ENCODE measurements around the gene GNG2. TPM values are rescaled to one million over a fixed set of nuclear protein-coding genes. Genes with fewer than 3 reads are reported as not detected.

The GNG2 gene
- polyA plus RNA-seq, 1 of the 3 experiments (the other 2 are of a cell fraction): 17.8 TPM

DNA sequence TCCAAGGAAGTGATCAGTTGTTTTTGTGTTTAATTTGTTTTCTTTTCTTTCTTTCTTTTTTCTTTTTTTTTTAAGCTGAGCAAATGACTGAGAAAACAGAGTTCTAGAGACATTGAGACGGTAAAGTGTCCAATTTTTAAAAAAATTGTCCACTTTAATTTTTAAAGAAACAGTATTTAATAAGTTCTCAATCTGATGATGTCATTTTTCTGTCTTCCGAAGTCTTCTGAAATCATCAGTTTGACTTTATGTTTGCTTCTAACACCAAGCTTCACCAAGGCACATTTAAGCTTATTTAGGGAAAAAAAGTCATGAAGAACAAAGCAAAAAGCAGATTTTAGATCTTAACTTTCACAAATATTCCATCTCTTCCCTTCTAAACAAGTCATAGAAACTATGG, 65.6 kb downstream of the GNG2 start:
- Histone ChIP-seq H2AFZ (ENCODE audit: low read depth) (no peak overlapping the region), H3K36me3 (replicated peaks in 1 of 2; ENCODE audit: control insufficient read depth in 1 of 2, insufficient read depth in 2 of 2, low read length in 1 of 2) (no peaks in the 10 kb centered on the region), H3K79me2 (ENCODE audit: insufficient read depth) (no peaks in the 10 kb centered on the region), H3K27me3 (ENCODE audit: insufficient read depth) (no peaks in the 10 kb centered on the region), H3K9me2 (no peaks in the 10 kb centered on the region), H3K4me3 (ENCODE audit: low read depth in 2 of 2, low read length in 1 of 2) (no peak overlapping the region), H3K27ac (ENCODE audit: low read depth in 2 of 2, low read length in 1 of 2) (no peak overlapping the region), H3K4me2 (no peak overlapping the region), H3K9ac (no peak overlapping the region), H3K9me3 (no peaks in the 10 kb centered on the region), H3F3A (replicated peaks; ENCODE audit: insufficient read depth) (peaks cover 11% of the 10 kb centered on the region), H3K4me1 (ENCODE audit: control insufficient read depth in 1 of 2, insufficient read depth in 2 of 2, low read depth in 1 of 2, low read length in 1 of 2) (peaks cover 7 to 20% of the 10 kb centered on the region in 2 experiments; a peak in 2 of 4 replicates), H4K20me1 (ENCODE audit: insufficient read depth) (no peaks in the 10 kb centered on the region)
- POLR2A ChIA-PET: no interaction called here
- WGBS (ENCODE audit: low lambda C conversion rate): 95% methylated on average over 2 of the region's 2 CpGs
- CTCF ChIA-PET: no interaction called here
- DNase-seq: no peak
- TF ChIP-seq NRF1 (IDR thresholded peaks at IDR 0.05; ENCODE audit: low read depth, low read length) (no peak), SMC3 (IDR thresholded peaks at IDR 0.05; ENCODE audit: low read depth, low read length) (no peak), FOXM1 (IDR thresholded peaks at IDR 0.05; ENCODE audit: low read depth) (no peak), RXRA (IDR thresholded peaks at IDR 0.05; ENCODE audit: borderline replicate concordance, low read depth) (no peak), GABPA (IDR thresholded peaks at IDR 0.05; ENCODE audit: low read depth) (no peak), ELF1 (IDR thresholded peaks at IDR 0.05) (no peak), POLR2AphosphoS5 (IDR thresholded peaks at IDR 0.05; ENCODE audit: low read depth, low read length) (no peak), RFX5 (IDR thresholded peaks at IDR 0.05; ENCODE audit: low read length) (no peak), JUND (IDR thresholded peaks at IDR 0.05) (no peak), USF2 (IDR thresholded peaks at IDR 0.05; ENCODE audit: borderline replicate concordance, low read depth, low read length) (no peak)
- TF ChIP-seq, protein P1, sequence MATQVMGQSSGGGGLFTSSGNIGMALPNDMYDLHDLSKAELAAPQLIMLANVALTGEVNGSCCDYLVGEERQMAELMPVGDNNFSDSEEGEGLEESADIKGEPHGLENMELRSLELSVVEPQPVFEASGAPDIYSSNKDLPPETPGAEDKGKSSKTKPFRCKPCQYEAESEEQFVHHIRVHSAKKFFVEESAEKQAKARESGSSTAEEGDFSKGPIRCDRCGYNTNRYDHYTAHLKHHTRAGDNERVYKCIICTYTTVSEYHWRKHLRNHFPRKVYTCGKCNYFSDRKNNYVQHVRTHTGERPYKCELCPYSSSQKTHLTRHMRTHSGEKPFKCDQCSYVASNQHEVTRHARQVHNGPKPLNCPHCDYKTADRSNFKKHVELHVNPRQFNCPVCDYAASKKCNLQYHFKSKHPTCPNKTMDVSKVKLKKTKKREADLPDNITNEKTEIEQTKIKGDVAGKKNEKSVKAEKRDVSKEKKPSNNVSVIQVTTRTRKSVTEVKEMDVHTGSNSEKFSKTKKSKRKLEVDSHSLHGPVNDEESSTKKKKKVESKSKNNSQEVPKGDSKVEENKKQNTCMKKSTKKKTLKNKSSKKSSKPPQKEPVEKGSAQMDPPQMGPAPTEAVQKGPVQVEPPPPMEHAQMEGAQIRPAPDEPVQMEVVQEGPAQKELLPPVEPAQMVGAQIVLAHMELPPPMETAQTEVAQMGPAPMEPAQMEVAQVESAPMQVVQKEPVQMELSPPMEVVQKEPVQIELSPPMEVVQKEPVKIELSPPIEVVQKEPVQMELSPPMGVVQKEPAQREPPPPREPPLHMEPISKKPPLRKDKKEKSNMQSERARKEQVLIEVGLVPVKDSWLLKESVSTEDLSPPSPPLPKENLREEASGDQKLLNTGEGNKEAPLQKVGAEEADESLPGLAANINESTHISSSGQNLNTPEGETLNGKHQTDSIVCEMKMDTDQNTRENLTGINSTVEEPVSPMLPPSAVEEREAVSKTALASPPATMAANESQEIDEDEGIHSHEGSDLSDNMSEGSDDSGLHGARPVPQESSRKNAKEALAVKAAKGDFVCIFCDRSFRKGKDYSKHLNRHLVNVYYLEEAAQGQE (IDR thresholded peaks at IDR 0.05; ENCODE audit: low read depth, low read length): no peak
- TF ChIP-seq, protein P2, sequence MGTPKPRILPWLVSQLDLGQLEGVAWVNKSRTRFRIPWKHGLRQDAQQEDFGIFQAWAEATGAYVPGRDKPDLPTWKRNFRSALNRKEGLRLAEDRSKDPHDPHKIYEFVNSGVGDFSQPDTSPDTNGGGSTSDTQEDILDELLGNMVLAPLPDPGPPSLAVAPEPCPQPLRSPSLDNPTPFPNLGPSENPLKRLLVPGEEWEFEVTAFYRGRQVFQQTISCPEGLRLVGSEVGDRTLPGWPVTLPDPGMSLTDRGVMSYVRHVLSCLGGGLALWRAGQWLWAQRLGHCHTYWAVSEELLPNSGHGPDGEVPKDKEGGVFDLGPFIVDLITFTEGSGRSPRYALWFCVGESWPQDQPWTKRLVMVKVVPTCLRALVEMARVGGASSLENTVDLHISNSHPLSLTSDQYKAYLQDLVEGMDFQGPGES (IDR thresholded peaks at IDR 0.05; ENCODE audit: low read depth, low read length): no peak
- TF ChIP-seq, protein P3, sequence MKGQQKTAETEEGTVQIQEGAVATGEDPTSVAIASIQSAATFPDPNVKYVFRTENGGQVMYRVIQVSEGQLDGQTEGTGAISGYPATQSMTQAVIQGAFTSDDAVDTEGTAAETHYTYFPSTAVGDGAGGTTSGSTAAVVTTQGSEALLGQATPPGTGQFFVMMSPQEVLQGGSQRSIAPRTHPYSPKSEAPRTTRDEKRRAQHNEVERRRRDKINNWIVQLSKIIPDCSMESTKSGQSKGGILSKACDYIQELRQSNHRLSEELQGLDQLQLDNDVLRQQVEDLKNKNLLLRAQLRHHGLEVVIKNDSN (IDR thresholded peaks at IDR 0.05; ENCODE audit: borderline replicate concordance, low read depth): no peak

Data from SK-N-SH (cell line).